CD4-positive, alpha-beta T cell treated with Interleukin-4 for 1 hour (primary cell): ENCODE results near the gene CFD.

Source experiments
- DNase-seq, 2 donors: peaks; one replicate each; pipeline ENCODE4 v3.0.0-alpha.2; 2020 to 2022

CFD gene

DNA sequence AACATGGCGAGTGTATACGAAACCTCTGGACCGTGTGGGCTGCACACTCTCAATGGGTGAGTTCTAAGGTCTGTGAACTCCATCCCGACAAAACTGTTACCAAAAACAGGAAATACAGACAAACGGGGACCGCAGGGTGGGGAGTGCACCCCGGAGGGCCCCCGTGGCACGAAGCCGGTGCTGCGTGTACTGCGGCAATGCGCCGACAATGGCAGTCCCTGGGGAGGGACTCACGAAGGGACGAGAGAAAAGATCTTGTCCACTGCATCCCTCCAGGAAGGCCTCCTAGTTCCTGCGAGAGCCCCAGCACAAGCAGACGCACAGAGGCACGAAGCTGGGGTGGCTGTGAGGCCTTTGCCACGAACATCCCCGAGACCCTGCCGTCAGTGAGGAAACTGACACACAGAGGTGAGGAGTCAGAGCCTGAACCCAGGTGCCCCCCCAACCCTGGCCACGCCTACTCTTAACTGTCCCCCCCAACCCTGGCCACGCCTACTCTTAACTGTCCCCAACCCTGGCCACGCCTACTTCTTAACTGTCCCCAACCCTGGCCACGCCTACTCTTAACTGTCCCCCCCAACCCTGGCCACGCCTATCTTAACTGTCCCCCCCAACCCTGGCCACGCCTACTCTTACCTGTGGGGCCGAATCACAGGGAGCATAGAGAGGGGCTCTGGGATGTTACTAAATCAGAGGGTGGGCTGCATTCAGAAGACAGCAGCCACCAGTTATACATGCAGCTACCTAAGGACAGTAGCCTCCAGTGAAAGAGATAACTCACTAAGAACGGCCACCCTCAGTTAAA, 29.3 kb downstream of the CFD start:
- peak in 1 of 2 donors; percentile 70 for DNase-seq

DNA sequence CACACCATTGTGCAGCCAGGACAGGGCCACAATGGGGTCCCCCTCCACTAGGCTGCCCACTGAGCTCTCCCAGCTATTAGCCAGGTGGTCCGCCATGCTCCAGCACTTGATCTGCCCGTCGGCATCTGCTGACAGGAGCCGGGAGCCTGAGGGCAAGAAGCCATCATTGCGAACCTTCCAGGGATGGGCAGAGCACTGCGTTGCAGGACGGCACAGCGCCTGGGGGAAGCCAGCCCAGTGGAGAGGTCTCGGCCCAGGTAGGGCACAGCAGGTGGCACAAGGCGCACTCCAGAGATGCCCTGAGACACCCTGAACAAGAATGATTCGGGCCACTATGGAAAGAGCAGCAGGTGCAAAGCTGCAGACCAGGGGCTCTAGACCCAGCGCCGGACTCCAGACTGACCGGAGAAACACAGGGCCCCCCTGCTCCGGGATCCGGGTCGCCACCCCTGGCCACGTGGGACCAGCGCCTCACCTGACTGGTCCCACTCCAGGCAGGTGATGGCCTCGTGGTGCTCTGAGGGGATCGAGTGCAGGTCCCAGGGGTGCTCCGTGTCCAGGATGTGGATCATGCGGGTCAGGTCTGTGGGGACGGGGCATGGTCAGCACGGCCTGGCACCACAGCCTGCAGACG, 30.3 kb downstream of the CFD start:
- DNase-seq = no peak

DNA sequence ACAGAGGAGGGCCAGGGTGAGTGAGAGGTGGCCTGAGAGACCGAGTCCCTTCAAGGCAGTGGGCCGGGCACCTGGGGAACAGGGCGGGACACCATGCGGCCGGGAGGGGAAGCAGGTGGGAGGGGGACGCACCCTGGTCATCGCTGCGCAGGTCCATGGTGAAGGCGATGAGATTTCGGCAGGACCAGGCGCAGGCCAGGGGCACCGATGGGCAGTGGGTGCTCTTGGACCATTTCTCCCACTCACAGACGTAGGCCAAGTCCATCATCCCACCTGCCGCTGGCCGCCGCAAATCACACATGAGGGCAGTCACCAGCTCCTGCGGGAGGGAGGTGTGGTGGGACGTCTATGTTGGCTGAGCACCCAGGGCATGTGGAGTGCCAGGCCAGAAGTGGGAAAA, 31.4 kb downstream of the CFD start:
- DNase-seq = no peak

DNA sequence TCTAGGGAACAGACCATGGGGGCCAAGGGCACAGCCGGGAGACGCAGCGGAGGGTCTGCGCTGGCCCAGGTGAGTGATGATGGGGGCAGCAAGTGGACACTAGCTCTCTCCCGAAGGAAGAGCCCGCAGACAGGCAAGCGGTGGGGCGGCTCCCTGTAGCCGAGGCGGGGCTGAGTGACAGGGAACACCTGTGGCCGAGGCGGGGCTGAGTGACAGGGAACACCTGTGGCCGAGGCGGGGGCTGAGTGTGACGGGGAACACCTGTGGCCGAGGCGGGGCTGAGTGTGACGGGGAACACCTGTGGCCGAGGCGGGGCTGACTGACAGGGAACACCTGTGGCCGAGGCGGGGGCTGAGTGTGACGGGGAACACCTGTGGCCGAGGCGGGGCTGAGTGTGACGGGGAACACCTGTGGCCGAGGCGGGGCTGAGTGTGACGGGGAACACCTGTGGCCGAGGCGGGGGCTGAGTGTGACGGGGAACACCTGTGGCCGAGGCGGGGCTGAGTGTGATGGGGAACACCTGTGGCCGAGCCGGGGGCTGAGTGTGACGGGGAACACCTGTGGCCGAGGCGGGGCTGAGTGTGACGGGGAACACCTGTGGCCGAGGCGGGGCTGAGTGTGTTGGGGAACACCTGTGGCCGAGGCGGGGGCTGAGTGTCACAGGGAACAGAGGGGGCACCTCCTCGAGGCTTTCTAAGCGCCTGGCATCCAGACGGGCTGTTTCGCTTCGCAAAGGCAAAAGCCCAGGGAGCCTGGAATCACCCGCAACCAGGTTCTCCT, 32.1 kb downstream of the CFD start:
- peak in 1 of 2 donors; percentile 28 for DNase-seq

DNA sequence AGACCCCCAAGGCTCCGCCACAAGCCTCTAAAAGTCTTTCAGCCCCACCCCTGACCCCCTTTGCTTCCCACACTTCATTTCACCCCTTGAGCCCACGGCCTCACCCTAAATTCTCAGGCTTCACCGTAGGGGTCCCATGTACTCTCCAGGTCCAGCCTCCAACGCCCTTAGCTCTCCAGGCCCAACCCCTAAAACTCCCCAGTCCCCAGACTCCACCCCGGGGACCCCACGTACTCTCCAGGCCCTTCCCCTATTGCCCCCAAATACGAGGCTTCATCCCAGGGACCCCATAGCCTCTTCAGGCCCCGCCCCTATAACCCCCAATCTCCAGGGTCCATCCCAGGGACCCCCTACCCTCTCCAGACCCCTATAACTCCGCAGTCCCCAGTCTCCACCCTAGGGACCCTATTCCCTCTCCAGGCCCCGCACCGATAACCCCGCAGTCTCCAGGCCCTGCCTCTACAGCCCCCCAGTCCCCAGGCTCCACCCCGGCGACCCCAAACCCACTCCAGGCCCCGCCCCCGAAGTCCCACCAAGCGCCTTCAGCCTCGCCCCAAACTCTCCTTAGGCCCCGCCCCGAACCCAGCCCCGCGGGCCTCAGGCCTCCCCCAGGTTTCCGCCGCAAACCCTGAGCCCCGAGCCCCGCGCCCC, 32.9 kb downstream of the CFD start:
- DNase-seq = no peak

DNA sequence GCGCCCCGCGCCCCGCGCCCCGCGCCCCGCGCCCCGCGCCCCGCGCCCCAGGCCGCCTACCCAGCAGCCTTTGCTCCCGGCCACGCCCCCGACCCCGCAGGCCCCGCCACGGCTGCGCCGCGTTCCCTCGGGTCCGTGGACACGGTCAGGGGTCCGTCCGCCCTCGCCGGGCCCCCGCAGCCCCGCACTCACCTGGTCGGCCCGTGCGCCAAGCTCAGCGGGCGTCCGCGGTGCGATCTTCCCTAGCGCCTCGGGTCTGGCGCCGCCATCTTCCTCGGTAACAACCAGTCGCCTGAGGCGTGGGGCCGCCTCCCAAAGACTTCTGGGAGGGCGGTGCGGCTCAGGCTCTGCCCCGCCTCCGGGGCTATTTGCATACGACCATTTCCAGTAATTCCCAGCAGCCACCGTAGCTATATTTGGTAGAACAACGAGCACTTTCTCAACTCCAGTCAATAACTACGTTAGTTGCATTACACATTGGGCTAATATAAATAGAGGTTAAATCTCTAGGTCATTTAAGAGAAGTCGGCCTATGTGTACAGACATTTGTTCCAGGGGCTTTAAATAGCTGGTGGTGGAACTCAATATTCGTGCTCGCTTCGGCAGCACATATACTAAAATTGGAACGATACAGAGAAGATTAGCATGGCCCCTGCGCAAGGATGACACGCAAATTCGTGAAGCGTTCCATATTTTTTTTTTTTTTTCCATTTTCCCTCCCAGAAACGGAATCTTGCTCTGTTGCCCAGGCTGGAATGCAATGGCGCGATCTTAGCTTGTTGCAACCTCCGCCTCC, 33.6 kb downstream of the CFD start, which contains the start of the genes MED16 and RNU6-9:
Gene MED16, minus strand, starts transcription at position 294 of the 796 bp plus-strand sequence. CDS start 2,056 bp downstream, outside the sequence.
Gene RNU6-9, plus strand, starts transcription at position 591 of the 796 bp plus-strand sequence.
- DNase-seq = peak; percentile 93 to 94

DNA sequence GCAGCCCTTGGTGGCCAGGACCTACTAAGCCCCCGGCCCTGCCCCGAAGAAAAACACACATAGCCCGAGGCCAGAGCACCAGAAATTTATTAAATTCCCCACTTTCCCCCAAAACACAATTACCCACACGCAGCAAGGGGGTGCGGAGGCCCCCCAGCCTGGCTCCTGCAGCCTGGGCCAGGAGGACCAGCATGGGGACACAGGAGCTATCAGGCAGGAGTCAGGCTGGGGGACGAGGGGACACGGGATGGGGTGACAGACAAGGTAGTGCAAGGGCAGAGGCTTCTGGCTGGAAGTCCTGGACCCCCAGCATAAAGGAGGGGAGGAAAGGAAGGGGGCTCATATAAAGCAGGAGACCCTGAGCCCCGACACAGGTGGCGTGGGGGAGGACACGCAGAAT, 37.0 kb downstream of the CFD start:
- no peak for DNase-seq

DNA sequence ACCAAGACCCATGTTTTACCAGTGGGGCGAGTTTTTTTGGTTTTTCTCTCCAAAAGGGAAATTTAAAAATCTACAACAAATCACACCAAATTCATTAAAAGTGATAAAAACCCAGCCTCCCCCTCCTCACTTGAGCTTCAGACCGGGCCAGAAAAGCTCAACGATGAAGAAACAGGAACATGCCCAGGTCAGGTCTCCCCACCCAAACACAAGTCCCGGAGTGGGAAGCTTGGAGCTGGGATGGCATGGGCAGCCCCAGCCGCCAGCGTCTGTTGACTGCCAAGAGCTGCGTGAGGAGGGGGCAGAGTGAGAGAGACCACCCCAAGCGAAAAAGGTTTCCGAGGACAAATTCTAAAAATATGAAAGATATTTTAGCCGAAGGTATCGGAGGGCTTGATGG, 37.5 kb downstream of the CFD start:
- no peak for DNase-seq

DNA sequence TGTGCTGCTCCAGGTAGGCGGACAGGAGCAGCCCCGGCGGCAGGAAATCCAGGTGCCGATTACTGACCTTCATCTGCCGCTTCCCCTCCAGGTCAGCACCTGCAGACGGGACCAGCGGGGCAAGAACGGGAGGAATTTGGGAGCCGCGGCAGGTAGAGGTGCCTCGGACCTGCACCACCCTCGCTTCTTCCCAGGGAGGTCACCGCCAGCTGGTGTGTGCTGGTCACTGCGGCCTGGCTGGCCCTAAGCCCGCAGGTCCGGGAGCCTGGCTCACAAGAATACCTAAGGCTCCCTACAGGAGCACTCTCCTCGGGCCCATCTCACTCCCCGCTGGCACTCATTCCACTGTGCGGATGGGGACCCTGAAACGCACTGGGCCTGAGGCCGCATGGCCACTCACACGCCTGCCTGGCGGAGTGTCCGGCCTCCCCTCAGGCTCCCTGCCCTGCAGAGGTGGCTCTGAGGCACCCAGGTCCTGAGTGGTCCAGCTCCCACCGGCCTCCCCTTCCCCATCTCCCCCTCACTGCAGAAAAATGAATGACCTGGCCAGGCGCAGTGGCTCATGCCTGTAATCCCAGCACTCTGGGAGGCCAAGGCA, 38.1 kb downstream of the CFD start:
- no peak for DNase-seq

DNA sequence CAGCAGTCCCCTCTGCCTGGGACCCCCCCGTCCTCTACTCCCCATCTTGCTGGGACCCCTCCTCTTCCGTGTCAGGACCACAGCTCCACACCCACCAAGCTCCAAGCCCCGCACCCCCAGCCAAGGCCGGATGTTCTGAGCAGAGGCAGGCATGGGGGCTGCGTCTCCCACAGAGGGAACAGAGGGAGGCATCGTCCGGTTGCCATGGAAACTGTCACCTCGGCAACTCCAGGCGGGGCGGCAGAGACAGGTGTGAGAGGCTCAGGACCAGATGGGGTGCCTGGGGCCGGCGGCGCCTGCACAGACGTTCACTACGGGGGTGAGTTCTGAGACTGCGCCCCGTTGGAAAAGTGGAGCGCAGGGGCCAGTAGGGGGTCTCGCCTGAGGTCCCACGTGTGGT, 39.2 kb downstream of the CFD start:
- peak; percentile 47 to 62 for DNase-seq

DNA sequence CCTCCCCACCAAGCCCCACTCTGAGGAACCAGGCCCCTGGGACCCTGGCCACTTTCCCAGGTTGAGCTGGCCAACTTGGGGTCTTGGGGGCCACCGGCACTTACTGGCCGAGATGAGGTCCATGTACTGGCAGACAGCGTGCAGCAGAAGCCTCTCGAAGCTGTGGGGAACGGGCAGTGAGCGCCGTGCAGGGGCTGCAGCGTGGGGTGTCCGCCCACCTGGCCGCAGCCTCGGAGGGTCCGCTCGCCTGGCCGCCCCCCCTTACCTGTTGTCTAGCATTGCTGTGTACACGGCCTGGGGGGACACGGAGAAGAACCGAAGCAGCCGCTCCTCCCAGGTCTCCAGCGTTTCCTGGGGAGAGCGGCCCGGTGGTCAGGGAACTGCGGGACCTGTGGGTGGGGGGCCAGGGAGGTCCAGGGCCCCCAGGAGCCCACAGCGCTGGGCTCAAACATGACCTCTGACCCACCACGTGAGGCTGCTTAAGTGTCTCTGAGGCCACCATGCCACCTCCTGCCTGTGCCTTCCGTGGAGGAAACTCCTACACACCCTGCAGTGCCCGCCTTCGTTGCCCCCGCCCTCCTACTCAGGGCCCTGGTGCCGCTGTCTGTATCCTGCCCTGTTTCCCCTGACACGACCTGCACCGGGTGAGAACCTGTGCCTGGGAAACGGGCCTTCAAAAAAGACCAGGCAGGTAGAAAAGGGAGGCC, 40.0 kb downstream of the CFD start:
- no peak for DNase-seq

DNA sequence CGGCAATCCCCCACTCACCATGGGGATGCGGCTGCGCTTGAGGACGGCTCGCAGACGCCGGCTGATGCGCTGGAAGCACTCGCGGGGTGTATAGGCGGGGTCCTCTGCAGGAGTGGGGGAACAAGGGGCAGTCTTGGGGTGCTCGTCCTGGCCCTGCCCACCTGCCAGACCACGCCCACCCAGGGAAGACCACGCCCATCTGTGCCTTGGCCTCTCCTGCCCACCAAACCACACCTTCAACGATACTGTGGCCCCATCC, 40.5 kb downstream of the CFD start:
- no peak for DNase-seq

DNA sequence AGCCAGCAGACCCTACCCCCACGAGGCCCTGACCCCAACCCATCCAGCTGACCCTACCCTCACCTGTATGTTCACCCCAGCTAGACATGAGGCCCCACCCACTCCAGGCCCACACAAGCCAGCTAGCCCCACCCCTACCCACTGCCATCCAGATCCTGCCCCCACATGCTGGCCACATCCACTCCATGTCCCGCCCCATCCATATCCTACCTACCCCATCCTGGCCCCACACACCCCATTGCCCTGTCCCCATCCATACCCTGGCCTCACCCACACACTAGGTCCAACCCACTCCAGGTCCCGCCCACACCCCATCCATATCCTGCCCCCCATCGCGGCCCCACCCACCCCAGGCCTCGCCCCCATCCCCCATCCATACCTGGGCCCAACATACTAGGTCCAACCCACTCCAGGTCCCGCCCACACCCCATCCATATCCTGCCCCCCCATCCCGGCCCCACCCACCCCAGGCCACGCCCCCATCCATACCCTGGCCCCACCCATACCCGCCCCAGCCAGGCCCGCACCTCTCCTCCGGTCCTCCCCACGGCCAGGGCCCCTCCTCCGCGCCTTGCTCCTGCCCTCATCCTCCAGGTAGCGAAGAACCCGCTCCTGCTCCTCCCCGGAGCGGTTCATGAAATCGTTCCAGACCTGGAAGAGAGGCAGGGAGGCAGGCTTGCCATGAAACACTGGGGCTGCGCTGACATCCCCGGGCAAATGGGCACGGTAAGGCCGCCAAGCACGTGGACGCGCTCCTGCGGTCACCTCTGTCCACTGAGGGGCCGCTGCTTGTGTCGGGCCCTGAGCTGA, 41.0 kb downstream of the CFD start:
- peak; percentile 53 to 63 for DNase-seq

DNA sequence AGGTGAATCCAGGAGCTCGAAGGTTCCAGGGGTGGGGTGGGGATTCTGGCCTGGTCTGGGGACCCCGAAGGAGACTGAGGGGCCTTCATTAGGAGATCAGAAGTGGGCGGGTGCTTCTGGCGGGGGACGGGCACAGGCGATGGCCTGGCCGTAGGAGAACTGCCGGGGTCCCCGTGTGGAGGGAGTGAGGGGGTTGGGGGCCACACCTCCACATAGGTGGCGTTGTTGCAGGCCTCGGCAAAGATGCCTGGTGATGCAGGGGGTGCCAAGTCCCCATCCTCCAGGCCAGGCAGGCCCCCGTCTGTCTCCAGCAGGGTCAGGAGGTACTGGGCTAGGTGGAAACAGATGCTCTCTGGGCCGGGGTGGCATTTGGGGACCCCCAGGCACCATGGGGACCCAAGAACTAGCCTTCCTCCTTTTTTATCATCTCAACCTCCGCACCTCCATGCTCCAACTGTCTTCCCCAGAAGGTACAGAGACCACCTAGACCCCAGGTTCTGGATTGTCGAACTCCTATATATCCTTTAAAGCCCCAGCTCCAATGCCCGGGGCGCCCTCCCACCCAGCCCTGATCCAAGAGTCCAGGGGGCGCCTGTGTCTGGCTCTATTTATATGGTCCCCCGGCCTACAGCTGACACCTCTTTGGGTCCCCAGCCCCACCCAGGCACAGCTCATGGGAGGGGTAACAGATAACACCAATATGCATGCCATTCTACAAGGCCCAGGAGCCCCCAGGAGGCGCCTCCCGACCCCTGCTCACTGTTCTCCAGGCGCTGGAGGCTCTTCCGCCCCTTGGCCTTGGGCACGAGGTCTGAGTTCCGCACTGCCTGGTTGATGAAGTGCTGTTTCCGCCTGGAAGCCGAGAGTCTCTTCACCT, 42.0 kb downstream of the CFD start:
- DNase-seq = no peak

DNA sequence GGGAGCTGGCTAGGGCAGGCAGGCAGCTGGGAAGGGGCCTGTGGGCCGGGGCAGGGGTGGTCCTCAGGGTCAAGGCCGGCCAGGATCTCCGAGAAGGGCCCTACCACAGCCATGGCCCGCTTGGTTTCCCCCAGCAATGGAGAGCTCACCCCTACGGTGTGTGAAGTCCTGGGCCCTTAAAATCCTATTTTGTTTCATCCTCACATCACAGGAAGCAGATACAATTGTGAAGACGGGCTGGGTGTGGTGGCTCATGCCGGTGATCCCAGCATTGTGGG, 42.6 kb downstream of the CFD start:
- no peak for DNase-seq

DNA sequence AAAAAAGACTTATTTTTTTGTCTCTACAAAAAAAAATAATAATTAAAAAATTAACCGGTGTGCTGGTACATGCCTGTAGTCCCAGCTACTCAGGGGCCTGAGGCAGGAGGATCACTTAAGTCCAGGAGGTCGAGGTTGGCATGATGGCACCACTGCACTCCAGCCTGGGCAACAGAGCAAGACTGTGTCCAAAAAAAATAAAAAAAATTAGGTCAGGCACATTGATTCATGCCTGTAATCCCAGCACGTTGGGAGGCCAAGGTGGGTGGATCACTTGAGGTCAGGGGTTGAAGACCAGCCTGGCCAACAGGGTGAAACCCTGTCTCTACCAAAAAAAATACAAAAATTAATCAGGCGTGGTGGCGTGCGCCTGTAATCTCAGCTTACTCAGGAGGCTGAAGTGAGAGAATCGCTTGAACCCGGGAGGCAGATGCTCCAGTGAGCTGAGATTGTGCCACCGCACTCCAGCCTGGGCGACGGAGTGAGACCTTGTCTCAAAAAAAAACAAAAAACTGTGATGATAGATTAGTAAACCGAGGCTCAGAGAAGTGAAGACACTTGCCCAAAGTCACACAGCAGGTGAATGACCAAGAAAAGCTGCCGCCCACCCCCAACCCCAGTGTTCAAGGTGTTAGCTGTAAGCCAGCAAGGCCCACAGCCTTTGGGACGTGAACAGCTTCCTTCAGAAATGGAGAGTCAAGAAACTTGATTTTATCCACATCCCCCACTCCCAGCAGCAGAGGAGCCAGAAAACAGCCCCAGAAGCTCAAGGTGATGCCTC, 43.2 kb downstream of the CFD start:
- DNase-seq = no peak

DNA sequence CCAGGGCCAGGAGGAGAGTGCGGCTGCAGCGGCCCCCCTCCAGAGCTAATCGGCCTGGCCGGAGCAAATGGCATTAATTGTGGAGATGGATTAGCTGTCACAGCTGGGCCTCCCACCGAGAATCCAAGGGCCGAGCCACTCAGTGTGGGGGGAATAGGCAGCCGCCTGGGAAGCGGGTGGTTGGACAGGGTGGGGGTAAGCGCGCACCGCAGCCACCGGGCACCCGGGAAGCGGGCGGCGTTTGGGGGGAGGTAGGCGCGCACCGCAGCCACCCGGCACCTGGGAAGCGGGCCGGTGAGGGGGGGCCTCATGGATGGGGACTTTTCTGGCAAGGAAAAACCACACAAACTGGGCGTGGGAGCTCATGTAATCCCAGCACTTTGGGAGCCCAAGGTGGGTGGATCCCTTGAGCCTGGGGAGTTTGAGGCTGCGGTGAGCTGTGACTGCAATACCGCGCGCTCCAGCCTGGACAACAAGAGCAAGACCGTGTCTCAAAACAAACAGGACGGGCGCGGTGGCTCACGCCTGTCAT, 43.9 kb downstream of the CFD start:
- DNase-seq = no peak

DNA sequence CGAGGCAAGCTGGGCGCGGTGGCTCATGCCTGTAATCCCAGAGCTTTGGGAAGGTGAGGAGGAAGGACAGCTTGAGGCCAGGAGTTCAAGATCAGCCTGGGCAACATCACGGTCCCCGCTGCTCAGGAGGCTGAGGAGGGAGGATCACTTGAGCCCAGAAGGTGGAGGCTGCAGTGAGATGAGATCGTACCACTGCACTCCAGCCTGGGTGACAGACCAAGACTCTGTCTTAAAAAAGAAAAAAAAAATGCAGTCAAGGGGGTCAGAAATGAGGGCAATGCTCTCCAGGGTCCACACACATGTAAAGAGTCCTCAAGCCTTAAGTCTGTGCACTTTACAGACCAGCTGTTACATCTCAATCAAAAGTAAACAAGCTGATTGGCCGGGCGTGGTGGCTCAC, 45.1 kb downstream of the CFD start:
- DNase-seq = no peak

DNA sequence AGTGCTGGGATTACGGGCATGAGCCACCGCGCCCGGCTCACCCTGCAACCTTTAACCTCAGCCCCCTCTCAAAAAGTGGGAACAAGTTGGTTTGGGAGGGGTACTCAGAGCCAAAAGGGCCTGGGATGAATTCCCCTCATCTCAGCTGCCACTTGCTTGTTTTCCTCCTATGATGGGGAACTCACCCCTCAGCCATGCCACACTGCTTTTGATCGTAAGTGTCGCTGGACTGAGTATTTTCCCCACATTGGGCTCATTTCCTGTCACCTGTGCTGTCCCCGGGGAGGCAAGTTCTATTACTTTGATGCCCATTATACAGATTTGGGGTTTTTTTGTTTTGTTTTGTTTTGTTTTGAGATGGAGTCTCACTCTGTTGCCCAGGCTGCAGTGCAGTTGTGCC, 47.0 kb downstream of the CFD start:
- peak in 1 of 2 donors; percentile 54 for DNase-seq
